HepG2 (cell line): ENCODE results near the gene KCNB1. TPM values are rescaled to one million over a fixed set of nuclear protein-coding genes. Genes with fewer than 3 reads are reported as not detected.

ENCODE experiments used
- ATAC-seq: fragments of 200-7000 bp; cut with Tn5 transposase; 3 replicates; pipeline ENCODE4 v1.9.1; 2020; ENCODE audit warnings: mild to moderate bottlenecking, moderate library complexity
- BruUV-seq: library from RNA; stranded (reverse); fragments of 400-500 nt; replicated peaks from 2 replicates; lab custom pipeline; 2021; lab: Mats Ljungman, UMichigan
- CTCF ChIA-PET: fragments of 300-600 bp; formaldehyde crosslinking; extraction: SDS; loops from one replicate; lab custom pipeline; 2021; ENCODE audit warnings: low total read pairs, inconsistent platforms, low intra/inter-chr PET ratio; lab: Yijun Ruan, JAX
- POLR2A ChIA-PET: fragments of 350-600 bp; sonication (Branson Sonifier 250); formaldehyde crosslinking; loops from one replicate; lab custom pipeline; 2020; ENCODE audit warnings: antibody characterized with exemption, inconsistent platforms; lab: Yijun Ruan, JAX
- DNase-seq: peaks from one replicate; pipeline ENCODE4 v3.0.0-alpha.2; 2015; ENCODE audit warnings: low spot score
- FAIRE-seq: peaks from 3 replicates; lab custom pipeline; 2011; peaks lifted over from hg19 to GRCh38; lab: Jason Lieb, UNC
- H2AFZ ChIP-seq: one replicate; pipeline ENCODE4 v1.6.1; 2011; ENCODE audit warnings: low read length, inconsistent platforms
- H3K27ac ChIP-seq: fragments of 300-600 bp; 3 replicates; pipeline ENCODE4 v1.8.0; 2011; ENCODE audit warnings: mixed run types, mild to moderate bottlenecking, mixed read lengths, low read length, inconsistent platforms; ENCODE audit not compliant: insufficient read depth; ENCODE audit errors: extremely low read length
- H3K27me3 ChIP-seq, 2 experiments: fragments of 200-600 bp in 1 of 2; 2 replicates in 1 of 2; 3 replicates in 1 of 2; pipeline versions ENCODE4 v1.6.0 to v1.8.0; 2011; ENCODE audit warnings: low read length in 2 of 2, mild to moderate bottlenecking in 2 of 2, moderate library complexity in 2 of 2, inconsistent platforms in 1 of 2; ENCODE audit not compliant: insufficient read depth in 2 of 2, control insufficient read depth in 1 of 2
- H3K36me3 ChIP-seq, 2 experiments: fragments of 200-600 bp in 1 of 2; replicated peaks in 1 of 2; 2 replicates in 1 of 2; 3 replicates in 1 of 2; pipeline versions ENCODE4 v1.5.1 to v1.8.0; 2011; ENCODE audit warnings: low read length in 2 of 2, inconsistent platforms in 1 of 2; ENCODE audit not compliant: insufficient read depth in 2 of 2, control insufficient read depth in 1 of 2
- H3K4me1 ChIP-seq: 2 replicates; pipeline ENCODE4 v1.5.1; 2012; ENCODE audit warnings: low read length, inconsistent platforms; ENCODE audit not compliant: insufficient read depth
- H3K4me2 ChIP-seq: 2 replicates; pipeline ENCODE4 v1.6.0; 2011; ENCODE audit warnings: low read depth, low read length, inconsistent platforms
- H3K4me3 ChIP-seq, 3 experiments: fragments of 200-600 bp in 1 of 3; sonication (generic), shearing (Covaris generic) in 1 of 3; replicated peaks in 1 of 3; 2 replicates each; pipeline ENCODE4 v1.5.1; 2011 to 2016; ENCODE audit warnings: low read length in 3 of 3, inconsistent platforms in 2 of 3, low read depth in 2 of 3, mild to moderate bottlenecking in 2 of 3, control low read depth in 1 of 3, mixed read lengths in 1 of 3; ENCODE audit not compliant: insufficient read depth in 1 of 3
- H3K79me2 ChIP-seq: one replicate; pipeline ENCODE4 v1.6.1; 2011; ENCODE audit warnings: low read length, inconsistent platforms; ENCODE audit not compliant: insufficient read depth
- H3K9ac ChIP-seq: 2 replicates; pipeline ENCODE4 v1.6.0; 2011; ENCODE audit warnings: mild to moderate bottlenecking, low read depth, low read length, inconsistent platforms; ENCODE audit not compliant: insufficient read depth
- H3K9me3 ChIP-seq: 2 replicates; pipeline ENCODE4 v1.5.1; 2012; ENCODE audit warnings: mild to moderate bottlenecking, low read length
- H4K20me1 ChIP-seq: 2 replicates; pipeline ENCODE4 v1.6.0; 2011; ENCODE audit warnings: inconsistent platforms, mild to moderate bottlenecking, low read length, moderate library complexity; ENCODE audit not compliant: insufficient read depth
- HNF4G ChIP-seq, 2 experiments: sonication (generic) in 1 of 2; formaldehyde crosslinking in 1 of 2; IDR thresholded peaks; 2 replicates each; pipeline versions ENCODE4 v1.4.0 to v1.6.1; 2011 to 2020; ENCODE audit warnings: borderline replicate concordance in 2 of 2, low read depth in 2 of 2, mild to moderate bottlenecking in 2 of 2, low read length in 1 of 2, missing genetic modification reagents in 1 of 2, moderate library complexity in 1 of 2
- MBNL3 ChIP-seq: fragments of 250-450 bp; sonication (Bioruptor Pico); conservative IDR thresholded peaks from 2 replicates; pipeline ENCODE4 v1.8.0; 2022; ENCODE audit warnings: mild to moderate bottlenecking, inconsistent platforms
- NR1H2 ChIP-seq: sonication (generic); formaldehyde crosslinking; IDR thresholded peaks from 2 replicates; pipeline ENCODE4 v1.8.1; 2022; ENCODE audit warnings: low read depth, missing genetic modification reagents, borderline replicate concordance
- PCBP1 ChIP-seq: fragments of 200-400 bp; formaldehyde crosslinking; IDR thresholded peaks from 2 replicates; pipeline ENCODE4 v1.6.1; 2017; ENCODE audit warnings: mild to moderate bottlenecking, low read depth, low read length, borderline replicate concordance
- POLR2AphosphoS2 ChIP-seq: IDR thresholded peaks from 2 replicates; pipeline ENCODE4 v1.6.1; 2011; ENCODE audit warnings: low read depth, low read length, improper control_type of control experiment
- ZFP36L1 ChIP-seq: sonication (generic); formaldehyde crosslinking; IDR thresholded peaks from 2 replicates; pipeline ENCODE4 v1.8.0; 2022; ENCODE audit warnings: mild to moderate bottlenecking, missing genetic modification reagents, moderate library complexity
- ZHX2 ChIP-seq, 2 experiments: sonication (generic) in 1 of 2; formaldehyde crosslinking in 1 of 2; IDR thresholded peaks; 2 replicates each; pipeline versions ENCODE4 v1.6.1 to v1.9.0; 2014 to 2022; ENCODE audit warnings: antibody characterized with exemption in 1 of 2, borderline replicate concordance in 1 of 2, inconsistent platforms in 1 of 2, low read depth in 1 of 2, missing genetic modification reagents in 1 of 2
- ZNF34 ChIP-seq: sonication (generic); formaldehyde crosslinking; IDR thresholded peaks from 2 replicates; pipeline ENCODE4 v1.4.0; 2020; ENCODE audit warnings: mild to moderate bottlenecking, missing genetic modification reagents, borderline replicate concordance
- ZNF777 ChIP-seq: sonication (generic); formaldehyde crosslinking; IDR thresholded peaks from 2 replicates; pipeline ENCODE4 v1.4.0; 2020; ENCODE audit warnings: missing genetic modification reagents
- ZNF878 ChIP-seq: sonication (generic); formaldehyde crosslinking; IDR thresholded peaks from 2 replicates; pipeline ENCODE4 v1.8.1; 2023; ENCODE audit warnings: mild to moderate bottlenecking, missing genetic modification reagents, moderate library complexity
- WGBS: methylation state at CpG from one replicate; pipeline ENCODE4 v1.1.6; 2017; ENCODE audit warnings: low lambda C conversion rate; 5-methylcytosine and 5-hydroxymethylcytosine counted together
- in situ Hi-C: cut with HindIII; loops from 2 replicates; pipeline ENCODE4 v1.10.0; 2017; ENCODE audit warnings: low pct_unique_long_range_greater_than_20kb; ENCODE audit not compliant: extremely low pct_ligation_motif_present
- intact Hi-C: fragments of 100-400 bp; cut with micrococcal nuclease; formaldehyde crosslinking; loops from one replicate; pipeline ENCODE4 v1.10.0; 2022; ENCODE audit not compliant: unreplicated experiment
- polyA plus RNA-seq, 8 experiments: library from polyadenylated mRNA; depleted of rRNA in 3 of 8; stranded (reverse) in 7 of 8; unstranded in 1 of 8; fragments of >200 nt; fragmentation: Illumina TruSeq in 4 of 8; extraction: Trizol in 4 of 8; gene quantifications; 2 replicates each; pipeline versions ENCODE4 v1.2.1 to v1.2.3, GENCODE V29; 2011 to 2016; ENCODE audit warnings: low read depth in 4 of 8, missing spikeins in 1 of 8, mixed read lengths in 1 of 8; ENCODE audit not compliant: insufficient read depth in 1 of 8
- total RNA-seq, 5 experiments: library from RNA; depleted of rRNA; stranded (reverse); fragments of >200 nt; fragmentation: Illumina TruSeq; extraction: Trizol; gene quantifications; 2 replicates each; pipeline ENCODE4 v1.2.3, GENCODE V29; 2016; ENCODE audit warnings: low read depth in 1 of 5
- TF ChIP-seq, protein P1 (sequence below): sonication (generic); formaldehyde crosslinking; IDR thresholded peaks from 2 replicates; pipeline ENCODE4 v1.4.0; 2020; ENCODE audit warnings: missing genetic modification reagents
- TF ChIP-seq, protein P2 (sequence below): sonication (generic); formaldehyde crosslinking; IDR thresholded peaks from 2 replicates; pipeline ENCODE4 v1.4.0; 2020; ENCODE audit warnings: missing genetic modification reagents

KCNB1 gene
- total and polyA plus RNA-seq, 2 of the 13 experiments (the other 11 are each of a cell fraction or from before 2014, with no cell fraction given), result 0.02 TPM; not detected in 1

- no peak for DNase-seq
- TF ChIP-seq, protein P1, sequence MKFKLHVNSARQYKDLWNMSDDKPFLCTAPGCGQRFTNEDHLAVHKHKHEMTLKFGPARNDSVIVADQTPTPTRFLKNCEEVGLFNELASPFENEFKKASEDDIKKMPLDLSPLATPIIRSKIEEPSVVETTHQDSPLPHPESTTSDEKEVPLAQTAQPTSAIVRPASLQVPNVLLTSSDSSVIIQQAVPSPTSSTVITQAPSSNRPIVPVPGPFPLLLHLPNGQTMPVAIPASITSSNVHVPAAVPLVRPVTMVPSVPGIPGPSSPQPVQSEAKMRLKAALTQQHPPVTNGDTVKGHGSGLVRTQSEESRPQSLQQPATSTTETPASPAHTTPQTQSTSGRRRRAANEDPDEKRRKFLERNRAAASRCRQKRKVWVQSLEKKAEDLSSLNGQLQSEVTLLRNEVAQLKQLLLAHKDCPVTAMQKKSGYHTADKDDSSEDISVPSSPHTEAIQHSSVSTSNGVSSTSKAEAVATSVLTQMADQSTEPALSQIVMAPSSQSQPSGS (CRISPR knock-in tag), result no peak
- TF ChIP-seq ZHX2 (IDR thresholded peaks at IDR 0.05; ENCODE audit: low read depth) (no peak), ZHX2 (CRISPR knock-in tag; IDR thresholded peaks at IDR 0.05; ENCODE audit: borderline replicate concordance) (no peak), HNF4G (IDR thresholded peaks at IDR 0.05; ENCODE audit: borderline replicate concordance, low read depth, low read length) (no peak), HNF4G (CRISPR knock-in tag; IDR thresholded peaks at IDR 0.05; ENCODE audit: borderline replicate concordance, low read depth) (no peak), POLR2AphosphoS2 (no peak), MBNL3 (no peak), ZNF34 (no peak), ZFP36L1 (CRISPR knock-in tag) (no peak), ZNF777 (CRISPR knock-in tag) (no peak), ZNF878 (CRISPR knock-in tag) (no peak), NR1H2 (no peak), PCBP1 (no peak)
- TF ChIP-seq, protein P2, sequence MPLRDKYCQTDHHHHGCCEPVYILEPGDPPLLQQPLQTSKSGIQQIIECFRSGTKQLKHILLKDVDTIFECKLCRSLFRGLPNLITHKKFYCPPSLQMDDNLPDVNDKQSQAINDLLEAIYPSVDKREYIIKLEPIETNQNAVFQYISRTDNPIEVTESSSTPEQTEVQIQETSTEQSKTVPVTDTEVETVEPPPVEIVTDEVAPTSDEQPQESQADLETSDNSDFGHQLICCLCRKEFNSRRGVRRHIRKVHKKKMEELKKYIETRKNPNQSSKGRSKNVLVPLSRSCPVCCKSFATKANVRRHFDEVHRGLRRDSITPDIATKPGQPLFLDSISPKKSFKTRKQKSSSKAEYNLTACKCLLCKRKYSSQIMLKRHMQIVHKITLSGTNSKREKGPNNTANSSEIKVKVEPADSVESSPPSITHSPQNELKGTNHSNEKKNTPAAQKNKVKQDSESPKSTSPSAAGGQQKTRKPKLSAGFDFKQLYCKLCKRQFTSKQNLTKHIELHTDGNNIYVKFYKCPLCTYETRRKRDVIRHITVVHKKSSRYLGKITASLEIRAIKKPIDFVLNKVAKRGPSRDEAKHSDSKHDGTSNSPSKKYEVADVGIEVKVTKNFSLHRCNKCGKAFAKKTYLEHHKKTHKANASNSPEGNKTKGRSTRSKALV (CRISPR knock-in tag), result no peak
Observed at GRCh38 chr20:49356676-49357075, 125.8 kb downstream of the KCNB1 start.

More at GRCh38 chr20:49356676-49357075, 125.8 kb downstream of the KCNB1 start:
- H3K36me3 ChIP-seq, result no peaks in the 10 kb centered on the region
- FAIRE-seq, result no peak
- no peak overlapping the region for H3K27ac ChIP-seq
- no peaks in the 10 kb centered on the region for H3K79me2 ChIP-seq
- H3K27me3 ChIP-seq, result peaks cover 0 to 4% of the 10 kb centered on the region in 2 experiments; a peak in 2 of 5 replicates
- H3K4me3 ChIP-seq, result no peak overlapping the region
- CTCF ChIA-PET, result no interaction called here
- no peak overlapping the region for H3K4me2 ChIP-seq
- no peak for ATAC-seq
- 32% methylated on average over 3 of the region's 3 CpGs for WGBS
- H3K9ac ChIP-seq, result no peak overlapping the region
- no peaks in the 10 kb centered on the region for H4K20me1 ChIP-seq
- intact Hi-C loops (no loop called here), in situ Hi-C loops (no loop called here)
- H3K9me3 ChIP-seq, result no peaks in the 10 kb centered on the region
- no TSS peak for BruUV-seq
- H3K4me1 ChIP-seq, result peaks cover 18% of the 10 kb centered on the region
- POLR2A ChIA-PET, result no interaction called here
- H2AFZ ChIP-seq, result no peak overlapping the region
